ENCODE data around the gene GPC6. TPM values are rescaled to one million over a fixed set of nuclear protein-coding genes. Genes with fewer than 3 reads are reported as not detected.

Gene GPC6
- total and polyA plus RNA-seq, 2 donors (not counting 1 experiment from before 2014, with no cell fraction given) = not detected

GRCh38 chr13:94291631-94292322, 1065.2 kb downstream of the GPC6 start:
- H3K36me3 ChIP-seq (replicated peaks in 1 of 2; ENCODE audit: control extremely low read depth in 1 of 2, control insufficient read depth in 1 of 2, extremely low read depth in 1 of 2, insufficient read depth in 2 of 2, low read length in 1 of 2) = no peaks in the 10 kb centered on the region
- ChIA-PET POLR2A (no interaction called here), CTCF (no interaction called here)
- no peak for TF ChIP-seq CTCF (IDR thresholded peaks at IDR 0.05)
- TF ChIP-seq EZH2 (IDR thresholded peaks at IDR 0.05; ENCODE audit: borderline replicate concordance, insufficient read depth, low read depth, low read length, poor library complexity, severe bottlenecking) = no peak
- H4K20me1 ChIP-seq (ENCODE audit: control insufficient read depth, insufficient read depth, low read length, poor library complexity, severe bottlenecking) = no peaks in the 10 kb centered on the region
- no peak overlapping the region for H2AFZ ChIP-seq (ENCODE audit: insufficient read depth, low read depth, low read length, poor library complexity, severe bottlenecking)
- ATAC-seq (ENCODE audit: low read depth) = no peak
- WGBS (ENCODE audit: insufficient coverage) = no CpG with 5 or more reads among the region's 5 CpGs
- no peaks in the 10 kb centered on the region for H3K27me3 ChIP-seq (replicated peaks in 1 of 4; ENCODE audit: control extremely low read depth in 1 of 4, control insufficient read depth in 3 of 4, insufficient read depth in 4 of 4, low read length in 3 of 4)
- Mint-ChIP-seq H3K27ac (no peak overlapping the region), H3K4me1 (no peaks in the 10 kb centered on the region), H3K27me3 (no peaks in the 10 kb centered on the region), H3K9me3 (ENCODE audit: insufficient read depth) (no peaks in the 10 kb centered on the region), H3K4me3 (no peak overlapping the region)
- H3K9me3 ChIP-seq (ENCODE audit: control extremely low read depth in 1 of 3, control insufficient read depth in 2 of 3, insufficient read depth in 1 of 3, low read length in 2 of 3) = no peaks in the 10 kb centered on the region
- H3K4me1 ChIP-seq (ENCODE audit: control insufficient read depth in 2 of 2, insufficient read depth in 2 of 2, low read length in 2 of 2) = no peaks in the 10 kb centered on the region
- DNase-seq = no peak
- no peak overlapping the region for H3K4me2 ChIP-seq (replicated peaks; ENCODE audit: low read depth, low read length, poor library complexity, severe bottlenecking)
- intact Hi-C loops (cut with micrococcal nuclease) = no loop called here
- H3K79me2 ChIP-seq (ENCODE audit: control insufficient read depth, insufficient read depth, low read length) = no peaks in the 10 kb centered on the region
- H3K27ac ChIP-seq (ENCODE audit: low read length in 2 of 2) = no peak overlapping the region
- H3K4me3 ChIP-seq (ENCODE audit: control extremely low read depth in 1 of 5, extremely low read depth in 1 of 5, insufficient read depth in 1 of 5, low read depth in 2 of 5, low read length in 4 of 5) = no peak overlapping the region
- H3K9ac ChIP-seq (ENCODE audit: low read length) = no peak overlapping the region

GRCh38 chr13:94292323-94292640, 1065.7 kb downstream of the GPC6 start:
- no peaks in the 10 kb centered on the region for H4K20me1 ChIP-seq (ENCODE audit: control insufficient read depth, insufficient read depth, low read length, poor library complexity, severe bottlenecking)
- no peaks in the 10 kb centered on the region for H3K27me3 Mint-ChIP-seq
- no peak overlapping the region for H2AFZ ChIP-seq (ENCODE audit: insufficient read depth, low read depth, low read length, poor library complexity, severe bottlenecking)
- H3K4me1 ChIP-seq (ENCODE audit: control insufficient read depth in 2 of 2, insufficient read depth in 2 of 2, low read length in 2 of 2) = no peaks in the 10 kb centered on the region
- H3K27ac Mint-ChIP-seq = no peak overlapping the region
- DNase-seq (no peak), ATAC-seq (ENCODE audit: low read depth) (no peak)
- no CpG with 5 or more reads among the region's 1 CpG for WGBS (ENCODE audit: insufficient coverage)
- TF ChIP-seq EZH2 (IDR thresholded peaks at IDR 0.05; ENCODE audit: borderline replicate concordance, insufficient read depth, low read depth, low read length, poor library complexity, severe bottlenecking) (no peak), CTCF (IDR thresholded peaks at IDR 0.05) (no peak)
- no peak overlapping the region for H3K27ac ChIP-seq (ENCODE audit: low read length in 2 of 2)
- intact Hi-C loops (cut with micrococcal nuclease) = no loop called here
- no peaks in the 10 kb centered on the region for H3K79me2 ChIP-seq (ENCODE audit: control insufficient read depth, insufficient read depth, low read length)
- ChIA-PET POLR2A (no interaction called here), CTCF (no interaction called here)
- H3K4me3 ChIP-seq (ENCODE audit: control extremely low read depth in 1 of 5, extremely low read depth in 1 of 5, insufficient read depth in 1 of 5, low read depth in 2 of 5, low read length in 4 of 5) = no peak overlapping the region
- H3K4me1 Mint-ChIP-seq = no peaks in the 10 kb centered on the region
- H3K9me3 Mint-ChIP-seq (ENCODE audit: insufficient read depth) = no peaks in the 10 kb centered on the region
- no peak overlapping the region for H3K9ac ChIP-seq (ENCODE audit: low read length)
- no peaks in the 10 kb centered on the region for H3K36me3 ChIP-seq (replicated peaks in 1 of 2; ENCODE audit: control extremely low read depth in 1 of 2, control insufficient read depth in 1 of 2, extremely low read depth in 1 of 2, insufficient read depth in 2 of 2, low read length in 1 of 2)
- no peaks in the 10 kb centered on the region for H3K9me3 ChIP-seq (ENCODE audit: control extremely low read depth in 1 of 3, control insufficient read depth in 2 of 3, insufficient read depth in 1 of 3, low read length in 2 of 3)
- no peaks in the 10 kb centered on the region for H3K27me3 ChIP-seq (replicated peaks in 1 of 4; ENCODE audit: control extremely low read depth in 1 of 4, control insufficient read depth in 3 of 4, insufficient read depth in 4 of 4, low read length in 3 of 4)
- H3K4me2 ChIP-seq (replicated peaks; ENCODE audit: low read depth, low read length, poor library complexity, severe bottlenecking) = no peak overlapping the region
- H3K4me3 Mint-ChIP-seq = no peak overlapping the region

Data from B cell (primary cell).